GM23338 (cell line): ENCODE data around the gene FBLIM1.

ENCODE experiments used
- CREB1 ChIP-seq: fragments of 250-450 bp; sonication (Bioruptor Pico); IDR thresholded peaks from 2 replicates; pipeline ENCODE4 v1.5.0; 2020; ENCODE audit warnings: low read depth, mild to moderate bottlenecking, moderate library complexity
- EZH2 ChIP-seq: fragments of 200-600 bp; sonication (generic); IDR thresholded peaks from one replicate; pipeline ENCODE4 v1.8.0; 2017; ENCODE audit warnings: antibody characterized with exemption, mild to moderate bottlenecking, low read depth; ENCODE audit not compliant: unreplicated experiment
- EZH2phosphoT487 ChIP-seq: fragments of 200-600 bp; sonication (generic); IDR thresholded peaks from one replicate; pipeline ENCODE4 v1.8.1; 2018; ENCODE audit warnings: antibody characterized with exemption; ENCODE audit not compliant: unreplicated experiment
- TF ChIP-seq, protein P1 (sequence below), 2 experiments: fragments of 200-600 bp in 1 of 2; sonication (generic) in 1 of 2; conservative IDR thresholded peaks; 2 replicates each; pipeline versions ENCODE4 v1.5.1 to v1.6.1; 2016 to 2017; ENCODE audit warnings: antibody characterized with exemption in 2 of 2, low read depth in 2 of 2, mild to moderate bottlenecking in 2 of 2, moderate library complexity in 1 of 2
- TF ChIP-seq, protein P2 (sequence below): IDR thresholded peaks from one replicate; pipeline ENCODE4 v1.6.1; 2018; ENCODE audit warnings: antibody characterized with exemption; ENCODE audit not compliant: unreplicated experiment

DNA sequence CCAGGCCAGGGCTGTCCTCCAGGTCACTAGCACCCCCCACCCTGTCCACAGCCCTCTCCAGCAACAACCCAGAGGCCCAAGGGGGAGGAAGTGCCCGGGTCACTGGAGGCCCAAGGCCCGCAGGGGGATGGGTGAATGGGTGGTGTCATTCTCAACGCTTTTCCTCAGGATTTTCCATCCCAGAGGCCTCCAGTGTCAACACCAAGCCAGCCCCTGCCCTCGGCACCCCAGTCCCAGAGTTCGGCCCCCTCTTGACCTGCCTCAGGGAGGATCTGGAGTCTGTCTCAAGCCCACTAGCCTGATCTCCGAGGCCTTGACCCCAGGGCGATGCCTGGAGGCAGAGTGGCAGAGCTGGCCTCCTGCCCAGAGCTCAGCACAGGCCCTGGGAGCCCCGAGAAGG, 11.2 kb upstream of the FBLIM1 start:
- TF ChIP-seq EZH2, result no peak
- TF ChIP-seq, protein P1, sequence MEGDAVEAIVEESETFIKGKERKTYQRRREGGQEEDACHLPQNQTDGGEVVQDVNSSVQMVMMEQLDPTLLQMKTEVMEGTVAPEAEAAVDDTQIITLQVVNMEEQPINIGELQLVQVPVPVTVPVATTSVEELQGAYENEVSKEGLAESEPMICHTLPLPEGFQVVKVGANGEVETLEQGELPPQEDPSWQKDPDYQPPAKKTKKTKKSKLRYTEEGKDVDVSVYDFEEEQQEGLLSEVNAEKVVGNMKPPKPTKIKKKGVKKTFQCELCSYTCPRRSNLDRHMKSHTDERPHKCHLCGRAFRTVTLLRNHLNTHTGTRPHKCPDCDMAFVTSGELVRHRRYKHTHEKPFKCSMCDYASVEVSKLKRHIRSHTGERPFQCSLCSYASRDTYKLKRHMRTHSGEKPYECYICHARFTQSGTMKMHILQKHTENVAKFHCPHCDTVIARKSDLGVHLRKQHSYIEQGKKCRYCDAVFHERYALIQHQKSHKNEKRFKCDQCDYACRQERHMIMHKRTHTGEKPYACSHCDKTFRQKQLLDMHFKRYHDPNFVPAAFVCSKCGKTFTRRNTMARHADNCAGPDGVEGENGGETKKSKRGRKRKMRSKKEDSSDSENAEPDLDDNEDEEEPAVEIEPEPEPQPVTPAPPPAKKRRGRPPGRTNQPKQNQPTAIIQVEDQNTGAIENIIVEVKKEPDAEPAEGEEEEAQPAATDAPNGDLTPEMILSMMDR (conservative IDR thresholded peaks at IDR 0.05; ENCODE audit: low read depth in 2 of 2), result no peak
- TF ChIP-seq, protein P2, sequence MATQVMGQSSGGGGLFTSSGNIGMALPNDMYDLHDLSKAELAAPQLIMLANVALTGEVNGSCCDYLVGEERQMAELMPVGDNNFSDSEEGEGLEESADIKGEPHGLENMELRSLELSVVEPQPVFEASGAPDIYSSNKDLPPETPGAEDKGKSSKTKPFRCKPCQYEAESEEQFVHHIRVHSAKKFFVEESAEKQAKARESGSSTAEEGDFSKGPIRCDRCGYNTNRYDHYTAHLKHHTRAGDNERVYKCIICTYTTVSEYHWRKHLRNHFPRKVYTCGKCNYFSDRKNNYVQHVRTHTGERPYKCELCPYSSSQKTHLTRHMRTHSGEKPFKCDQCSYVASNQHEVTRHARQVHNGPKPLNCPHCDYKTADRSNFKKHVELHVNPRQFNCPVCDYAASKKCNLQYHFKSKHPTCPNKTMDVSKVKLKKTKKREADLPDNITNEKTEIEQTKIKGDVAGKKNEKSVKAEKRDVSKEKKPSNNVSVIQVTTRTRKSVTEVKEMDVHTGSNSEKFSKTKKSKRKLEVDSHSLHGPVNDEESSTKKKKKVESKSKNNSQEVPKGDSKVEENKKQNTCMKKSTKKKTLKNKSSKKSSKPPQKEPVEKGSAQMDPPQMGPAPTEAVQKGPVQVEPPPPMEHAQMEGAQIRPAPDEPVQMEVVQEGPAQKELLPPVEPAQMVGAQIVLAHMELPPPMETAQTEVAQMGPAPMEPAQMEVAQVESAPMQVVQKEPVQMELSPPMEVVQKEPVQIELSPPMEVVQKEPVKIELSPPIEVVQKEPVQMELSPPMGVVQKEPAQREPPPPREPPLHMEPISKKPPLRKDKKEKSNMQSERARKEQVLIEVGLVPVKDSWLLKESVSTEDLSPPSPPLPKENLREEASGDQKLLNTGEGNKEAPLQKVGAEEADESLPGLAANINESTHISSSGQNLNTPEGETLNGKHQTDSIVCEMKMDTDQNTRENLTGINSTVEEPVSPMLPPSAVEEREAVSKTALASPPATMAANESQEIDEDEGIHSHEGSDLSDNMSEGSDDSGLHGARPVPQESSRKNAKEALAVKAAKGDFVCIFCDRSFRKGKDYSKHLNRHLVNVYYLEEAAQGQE, result no peak
- no peak for TF ChIP-seq EZH2phosphoT487
- TF ChIP-seq CREB1, result no peak
